OCI-LY1 (cell line): Measurements from ENCODE around the gene RBM47.
"Not testable (repeated sequence)": the region's sequence is repeated elsewhere in the genome, so short reads cannot be mapped to it uniquely, and the experiment has no call there.

Experiments used
- H2AFZ ChIP-seq: fragments of 200-600 bp; sonication (generic), shearing (Covaris generic); 2 replicates; pipeline ENCODE4 v1.6.0; 2014; ENCODE audit warnings: antibody characterized with exemption, mild to moderate bottlenecking, low read length
- H3F3A ChIP-seq: fragments of 200-600 bp; sonication (generic), shearing (Covaris generic); 2 replicates; pipeline ENCODE4 v1.6.0; 2014; ENCODE audit warnings: mild to moderate bottlenecking, antibody characterized with exemption, low read length, moderate library complexity; ENCODE audit not compliant: insufficient read depth
- H3K27ac ChIP-seq: fragments of 200-600 bp; sonication (generic); 2 replicates; pipeline ENCODE4 v1.5.1; 2014; ENCODE audit warnings: low read length, mixed run types, mild to moderate bottlenecking, low read depth; ENCODE audit not compliant: poor library complexity, severe bottlenecking
- H3K27me3 ChIP-seq: fragments of 200-600 bp; sonication (generic); 2 replicates; pipeline ENCODE4 v1.6.0; 2014; ENCODE audit warnings: antibody characterized with exemption, mild to moderate bottlenecking, low read length, moderate library complexity; ENCODE audit not compliant: insufficient read depth
- H3K36me3 ChIP-seq: fragments of 200-600 bp; sonication (generic); 2 replicates; pipeline ENCODE4 v1.6.1; 2014; ENCODE audit warnings: mild to moderate bottlenecking, antibody characterized with exemption, low read length, moderate library complexity, mixed read lengths; ENCODE audit not compliant: insufficient read depth
- H3K4me1 ChIP-seq: fragments of 200-600 bp; sonication (generic); 2 replicates; pipeline ENCODE4 v1.5.1; 2014; ENCODE audit warnings: mild to moderate bottlenecking, low read length, moderate library complexity; ENCODE audit not compliant: insufficient read depth, severe bottlenecking
- H3K4me2 ChIP-seq: fragments of 200-600 bp; sonication (generic), shearing (Covaris generic); 2 replicates; pipeline ENCODE4 v1.6.1; 2014; ENCODE audit warnings: low read length
- H3K4me3 ChIP-seq: fragments of 200-600 bp; sonication (generic); 2 replicates; pipeline ENCODE4 v1.5.1; 2014; ENCODE audit warnings: low read length, low read depth, mild to moderate bottlenecking, mixed read lengths; ENCODE audit not compliant: poor library complexity, severe bottlenecking
- H3K79me2 ChIP-seq: fragments of 200-600 bp; shearing (Covaris generic); 2 replicates; pipeline ENCODE4 v1.6.1; 2016; ENCODE audit warnings: mixed run types, low read length, mixed read lengths; ENCODE audit not compliant: insufficient read depth
- H3K9ac ChIP-seq: fragments of 200-600 bp; sonication (generic), shearing (Covaris generic); 2 replicates; pipeline ENCODE4 v1.6.1; 2014; ENCODE audit warnings: mild to moderate bottlenecking, low read length, mixed read lengths
- H3K9me2 ChIP-seq: fragments of 200-600 bp; sonication (generic), shearing (Covaris generic); 2 replicates; pipeline ENCODE4 v1.6.1; 2014; ENCODE audit warnings: low read depth, mild to moderate bottlenecking, low read length, mixed read lengths
- H3K9me3 ChIP-seq: fragments of 200-600 bp; shearing (Covaris generic); 2 replicates; pipeline ENCODE4 v1.6.1; 2014; ENCODE audit warnings: low read length, mixed read lengths
- H4K20me1 ChIP-seq: fragments of 200-600 bp; sonication (generic), shearing (Covaris generic); 2 replicates; pipeline ENCODE4 v1.6.0; 2016; ENCODE audit warnings: mild to moderate bottlenecking, low read length; ENCODE audit not compliant: insufficient read depth
- EZH2 ChIP-seq: fragments of 200-600 bp; sonication (generic), shearing (Covaris generic); IDR thresholded peaks from 2 replicates; pipeline ENCODE4 v1.8.0; 2017; ENCODE audit warnings: borderline replicate concordance, mixed run types, mild to moderate bottlenecking, antibody characterized with exemption, low read length, moderate library complexity, mixed read lengths
- TF ChIP-seq, protein P1 (sequence below): fragments of 200-600 bp; sonication (generic), shearing (Covaris generic); IDR thresholded peaks from 2 replicates; pipeline ENCODE4 v1.5.1; 2017; ENCODE audit warnings: mild to moderate bottlenecking, antibody characterized with exemption, low read length, moderate library complexity, mixed read lengths

Gene RBM47

DNA sequence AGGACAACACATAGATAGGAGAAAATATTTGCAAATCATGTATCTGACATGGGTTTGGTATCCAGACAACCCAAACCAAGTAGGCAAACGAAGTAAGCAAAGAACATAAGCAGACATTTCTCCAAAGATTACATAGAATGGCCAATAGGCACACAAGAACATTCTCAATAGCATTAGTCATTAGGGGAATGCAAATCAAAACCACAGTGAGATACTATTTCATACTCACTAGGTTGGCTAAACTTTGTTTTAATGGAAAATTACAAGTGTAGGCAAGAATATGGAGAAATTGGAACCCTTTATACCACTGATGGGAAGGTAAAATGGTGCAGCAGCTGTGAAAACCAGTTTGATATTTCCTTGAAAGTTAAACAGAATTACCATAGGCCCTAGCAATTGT is 219.8 kb downstream of the RBM47 start:
- H3K27me3 ChIP-seq = no peaks in the 10 kb centered on the region
- no peaks in the 10 kb centered on the region for H3K4me1 ChIP-seq
- no peak overlapping the region for H2AFZ ChIP-seq
- H3K4me2 ChIP-seq = no peak overlapping the region
- H3K9ac ChIP-seq = no peak overlapping the region
- no peaks in the 10 kb centered on the region for H3K9me3 ChIP-seq
- H3K9me2 ChIP-seq = no peaks in the 10 kb centered on the region
- H3K4me3 ChIP-seq = no peak overlapping the region
- no peaks in the 10 kb centered on the region for H3F3A ChIP-seq
- TF ChIP-seq EZH2 = no peak
- TF ChIP-seq, protein P1, sequence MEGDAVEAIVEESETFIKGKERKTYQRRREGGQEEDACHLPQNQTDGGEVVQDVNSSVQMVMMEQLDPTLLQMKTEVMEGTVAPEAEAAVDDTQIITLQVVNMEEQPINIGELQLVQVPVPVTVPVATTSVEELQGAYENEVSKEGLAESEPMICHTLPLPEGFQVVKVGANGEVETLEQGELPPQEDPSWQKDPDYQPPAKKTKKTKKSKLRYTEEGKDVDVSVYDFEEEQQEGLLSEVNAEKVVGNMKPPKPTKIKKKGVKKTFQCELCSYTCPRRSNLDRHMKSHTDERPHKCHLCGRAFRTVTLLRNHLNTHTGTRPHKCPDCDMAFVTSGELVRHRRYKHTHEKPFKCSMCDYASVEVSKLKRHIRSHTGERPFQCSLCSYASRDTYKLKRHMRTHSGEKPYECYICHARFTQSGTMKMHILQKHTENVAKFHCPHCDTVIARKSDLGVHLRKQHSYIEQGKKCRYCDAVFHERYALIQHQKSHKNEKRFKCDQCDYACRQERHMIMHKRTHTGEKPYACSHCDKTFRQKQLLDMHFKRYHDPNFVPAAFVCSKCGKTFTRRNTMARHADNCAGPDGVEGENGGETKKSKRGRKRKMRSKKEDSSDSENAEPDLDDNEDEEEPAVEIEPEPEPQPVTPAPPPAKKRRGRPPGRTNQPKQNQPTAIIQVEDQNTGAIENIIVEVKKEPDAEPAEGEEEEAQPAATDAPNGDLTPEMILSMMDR = no peak
- no peaks in the 10 kb centered on the region for H3K36me3 ChIP-seq
- no peaks in the 10 kb centered on the region for H3K79me2 ChIP-seq
- H4K20me1 ChIP-seq = no peaks in the 10 kb centered on the region
- no peak overlapping the region for H3K27ac ChIP-seq

DNA sequence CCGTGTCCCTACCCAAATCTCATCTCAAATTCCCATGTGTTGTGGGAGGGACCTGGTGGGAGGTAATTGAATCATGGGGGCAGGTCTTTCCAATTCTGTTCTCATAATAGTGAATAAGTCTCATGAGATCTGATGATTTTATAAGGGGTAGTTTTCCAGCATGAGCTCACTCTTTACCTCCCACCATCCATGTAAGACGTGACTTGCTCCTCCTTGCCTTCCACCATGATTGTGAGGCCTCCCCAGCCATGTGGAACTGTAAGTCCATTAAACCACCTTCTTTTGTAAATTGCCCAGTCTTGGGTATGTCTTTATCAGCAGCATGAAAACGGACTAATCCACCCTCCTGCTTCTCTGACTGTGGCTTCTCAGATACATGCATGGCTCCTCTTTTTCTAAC is 222.2 kb downstream of the RBM47 start:
- not testable (repeated sequence) for H3K9ac ChIP-seq, H3K79me2 ChIP-seq, H3K9me2 ChIP-seq, H3K27ac ChIP-seq, H3K27me3 ChIP-seq, H2AFZ ChIP-seq, H3K4me1 ChIP-seq, H3K36me3 ChIP-seq, H3K4me3 ChIP-seq, H4K20me1 ChIP-seq, H3K4me2 ChIP-seq, H3F3A ChIP-seq, H3K9me3 ChIP-seq

DNA sequence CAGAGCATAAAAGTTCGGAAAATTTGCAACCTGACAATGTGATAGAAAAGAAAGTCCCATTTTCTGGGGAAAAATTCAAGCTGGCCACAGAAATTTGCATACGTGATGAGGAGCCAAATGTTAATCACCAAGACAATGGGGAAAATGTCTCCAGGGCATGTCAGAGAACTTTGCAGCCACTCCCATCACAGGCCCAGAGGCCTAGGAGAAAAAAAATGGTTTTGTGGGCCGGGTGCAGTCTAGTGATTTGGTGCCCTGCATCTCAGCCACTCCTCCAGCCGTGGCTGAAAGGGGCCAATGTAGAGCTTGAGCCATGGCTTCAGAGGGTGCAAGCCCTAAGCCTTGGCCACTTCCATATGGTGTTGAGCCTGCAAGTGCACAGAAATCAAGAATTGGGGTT is 223.3 kb downstream of the RBM47 start:
- Histone ChIP-seq H3K9me3 (no peaks in the 10 kb centered on the region), H3K79me2 (no peaks in the 10 kb centered on the region), H3K27me3 (peaks cover 5% of the 10 kb centered on the region; the same call in 1 of the 2 replicates), H2AFZ (no peak overlapping the region), H3K4me2 (no peak overlapping the region), H3K4me3 (no peak overlapping the region), H3K27ac (no peak overlapping the region), H3K36me3 (no peaks in the 10 kb centered on the region), H3K9me2 (no peaks in the 10 kb centered on the region), H3K9ac (no peak overlapping the region), H4K20me1 (no peaks in the 10 kb centered on the region), H3K4me1 (no peaks in the 10 kb centered on the region), H3F3A (no peaks in the 10 kb centered on the region)
- TF ChIP-seq EZH2 = no peak
- TF ChIP-seq, protein P1 = no peak

DNA sequence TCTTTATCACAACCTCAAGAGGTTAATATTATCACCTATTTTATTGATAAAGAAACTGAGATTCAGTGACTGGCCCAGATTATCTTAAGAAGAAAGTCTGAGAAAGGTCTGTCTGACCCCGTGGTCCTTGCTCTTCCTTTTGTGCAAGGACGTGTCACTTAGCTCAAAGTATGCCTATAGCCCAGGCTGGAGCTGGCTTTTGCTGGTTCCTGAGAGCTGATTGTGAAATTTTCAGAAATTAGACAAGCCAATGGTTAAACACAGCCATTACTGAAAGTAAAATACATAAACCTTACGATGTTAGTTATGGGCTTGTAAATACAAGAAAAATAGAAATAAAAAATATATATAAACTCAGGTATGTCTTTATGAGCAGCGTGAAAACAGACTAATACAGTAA is 224.5 kb downstream of the RBM47 start:
- Histone ChIP-seq H3K4me1 (no peaks in the 10 kb centered on the region), H3K9me2 (no peaks in the 10 kb centered on the region), H2AFZ (no peak overlapping the region), H3K79me2 (no peaks in the 10 kb centered on the region), H3K9me3 (no peaks in the 10 kb centered on the region), H3F3A (no peaks in the 10 kb centered on the region), H3K9ac (no peak overlapping the region), H3K4me3 (no peak overlapping the region), H3K36me3 (no peaks in the 10 kb centered on the region), H3K27ac (no peak overlapping the region), H4K20me1 (no peaks in the 10 kb centered on the region), H3K4me2 (no peak overlapping the region), H3K27me3 (peaks cover 5% of the 10 kb centered on the region; the same call in 1 of the 2 replicates)
- TF ChIP-seq, protein P1 = no peak
- TF ChIP-seq EZH2 = no peak
